ENCODE results near the gene FAM117B.

- TF ChIP-seq POLR2AphosphoS5 (IDR thresholded peaks at IDR 0.05; ENCODE audit: low read depth, low read length): no peak
- no peak for TF ChIP-seq POLR2A (IDR thresholded peaks at IDR 0.05; ENCODE audit: low read depth, low read length)
- no peak for TF ChIP-seq TAF1 (IDR thresholded peaks at IDR 0.05; ENCODE audit: borderline replicate concordance, low read depth, low read length)
These were observed 130.2 kb downstream of the FAM117B start for GRCh38 chr2:202764991-202765390.
